Suprapubic skin (tissue), 4 donors: Measurements from ENCODE around the gene SLC35D2. TPM values are rescaled to one million over a fixed set of nuclear protein-coding genes. Genes with fewer than 3 reads are reported as not detected.

Source experiments
- DNase-seq, 2 donors: peaks; one replicate each; pipeline ENCODE4 v3.0.0-alpha.2; 2019; ENCODE audit warnings: low spot score in 2 of 2
- H3K27ac ChIP-seq: fragments of 200-600 bp; sonication (generic); one replicate; pipeline ENCODE4 v1.5.1; 2019
- H3K27me3 ChIP-seq: fragments of 200-600 bp; sonication (generic); one replicate; pipeline ENCODE4 v1.5.1; 2019
- H3K36me3 ChIP-seq: fragments of 200-600 bp; sonication (generic); one replicate; pipeline ENCODE4 v1.5.1; 2019
- H3K4me1 ChIP-seq: fragments of 200-600 bp; sonication (generic); one replicate; pipeline ENCODE4 v1.5.1; 2019
- H3K4me3 ChIP-seq: fragments of 200-600 bp; sonication (generic); one replicate; pipeline ENCODE4 v1.5.1; 2019; ENCODE audit warnings: mild to moderate bottlenecking
- H3K9me3 ChIP-seq: fragments of 200-600 bp; sonication (generic); one replicate; pipeline ENCODE4 v1.5.1; 2019
- CTCF ChIP-seq, 2 donors: fragments of 200-600 bp in 1 of 2; fragments of 450-650 bp in 1 of 2; sonication (generic) in 1 of 2; IDR thresholded peaks; one replicate each; pipeline ENCODE4 v1.5.1; 2016 to 2019; ENCODE audit warnings: antibody characterized with exemption in 2 of 2, mild to moderate bottlenecking in 1 of 2, moderate library complexity in 1 of 2
- EP300 ChIP-seq: sonication (generic); formaldehyde crosslinking; IDR thresholded peaks from one replicate; pipeline ENCODE4 v1.6.1; 2017; ENCODE audit warnings: antibody characterized with exemption
- POLR2A ChIP-seq, 2 donors: fragments of 450-650 bp; IDR thresholded peaks; one replicate each; pipeline ENCODE4 v1.6.1; 2017; ENCODE audit warnings: antibody characterized with exemption in 2 of 2, mild to moderate bottlenecking in 2 of 2, moderate library complexity in 2 of 2
- POLR2AphosphoS5 ChIP-seq, 3 donors: sonication (generic); formaldehyde crosslinking; IDR thresholded peaks; one replicate each; pipeline ENCODE4 v1.6.1; 2017; ENCODE audit warnings: antibody characterized with exemption in 3 of 3
- WGBS: methylation state at CpG from one replicate; pipeline ENCODE4 v1.1.5; 2018; 5-methylcytosine and 5-hydroxymethylcytosine counted together
- total RNA-seq, 4 donors: library from RNA; depleted of rRNA; stranded (reverse); fragments of >200 nt; gene quantifications; one replicate each; pipeline ENCODE4 v1.1.0, GENCODE V29; 2016

SLC35D2 gene
- total RNA-seq, 4 donors from 2014 or later = 11.3 to 20.6 (median 17.9) TPM

- 74% methylated on average over 3 of the region's 3 CpGs for WGBS
- no peak for DNase-seq
- no peak overlapping the region for H3K27ac ChIP-seq
These were observed 15.2 kb upstream of the SLC35D2 start for GRCh38 chr9:96398582-96399324.

DNA sequence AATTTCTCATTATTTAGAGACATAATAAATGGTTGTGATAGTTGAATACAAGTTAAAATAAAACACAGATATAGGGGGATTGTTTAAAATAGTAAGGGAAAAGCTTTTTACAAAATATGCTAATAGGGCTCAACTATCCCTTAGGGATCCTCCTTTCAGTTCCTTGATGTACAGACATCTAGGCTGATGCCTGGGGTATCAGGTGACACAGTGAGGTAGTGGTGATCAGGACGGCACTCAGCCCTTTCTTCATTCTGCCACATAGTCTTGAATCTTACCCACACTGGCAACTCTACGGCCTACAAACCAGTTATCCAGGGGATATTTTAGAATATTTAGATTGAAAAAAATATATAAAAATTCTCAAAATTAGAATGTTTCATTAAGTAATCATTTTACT lies 12.5 kb upstream of the SLC35D2 start:
- H3K27me3 ChIP-seq = no peaks in the 10 kb centered on the region
- TF ChIP-seq POLR2AphosphoS5 (IDR thresholded peaks at IDR 0.05) (no peak), POLR2A (IDR thresholded peaks at IDR 0.05) (no peak), EP300 (no peak), CTCF (IDR thresholded peaks at IDR 0.05) (no peak)
- no peak overlapping the region for H3K27ac ChIP-seq
- no peak overlapping the region for H3K4me3 ChIP-seq
- DNase-seq = no peak
- H3K9me3 ChIP-seq = no peaks in the 10 kb centered on the region
- H3K36me3 ChIP-seq = no peaks in the 10 kb centered on the region
- no peaks in the 10 kb centered on the region for H3K4me1 ChIP-seq
- WGBS = 98% methylated on average over 2 of the region's 2 CpGs

More at GRCh38 chr9:96398582-96399324, 15.2 kb upstream of the SLC35D2 start:
- H3K27me3 ChIP-seq = no peaks in the 10 kb centered on the region
- no peaks in the 10 kb centered on the region for H3K9me3 ChIP-seq
- TF ChIP-seq EP300 (no peak), CTCF (IDR thresholded peaks at IDR 0.05) (no peak)
- no peaks in the 10 kb centered on the region for H3K36me3 ChIP-seq
- H3K4me1 ChIP-seq = no peaks in the 10 kb centered on the region
- H3K4me3 ChIP-seq = no peak overlapping the region

GRCh38 chr9:96394832-96395496 lies 11.5 kb upstream of the SLC35D2 start:
- WGBS = 95% methylated on average over 6 of the region's 6 CpGs
- H3K9me3 ChIP-seq = no peaks in the 10 kb centered on the region
- no peak overlapping the region for H3K4me3 ChIP-seq
- H3K27ac ChIP-seq = no peak overlapping the region
- no peak for DNase-seq
- no peaks in the 10 kb centered on the region for H3K36me3 ChIP-seq
- TF ChIP-seq EP300 = no peak
- TF ChIP-seq POLR2A (IDR thresholded peaks at IDR 0.05) = no peak
- TF ChIP-seq POLR2AphosphoS5 (IDR thresholded peaks at IDR 0.05) = no peak
- H3K27me3 ChIP-seq = no peaks in the 10 kb centered on the region
- no peaks in the 10 kb centered on the region for H3K4me1 ChIP-seq

GRCh38 chr9:96392263-96392662 lies 8.8 kb upstream of the SLC35D2 start:
- H3K9me3 ChIP-seq = no peaks in the 10 kb centered on the region
- H3K27me3 ChIP-seq = no peaks in the 10 kb centered on the region
- TF ChIP-seq POLR2AphosphoS5 (IDR thresholded peaks at IDR 0.05) (no peak), EP300 (no peak), CTCF (IDR thresholded peaks at IDR 0.05) (no peak), POLR2A (IDR thresholded peaks at IDR 0.05) (no peak)
- H3K4me1 ChIP-seq = no peaks in the 10 kb centered on the region
- H3K36me3 ChIP-seq = no peaks in the 10 kb centered on the region
- DNase-seq = no peak
- 97% methylated on average over 12 of the region's 12 CpGs for WGBS
- H3K4me3 ChIP-seq = no peak overlapping the region
- no peak overlapping the region for H3K27ac ChIP-seq

DNA sequence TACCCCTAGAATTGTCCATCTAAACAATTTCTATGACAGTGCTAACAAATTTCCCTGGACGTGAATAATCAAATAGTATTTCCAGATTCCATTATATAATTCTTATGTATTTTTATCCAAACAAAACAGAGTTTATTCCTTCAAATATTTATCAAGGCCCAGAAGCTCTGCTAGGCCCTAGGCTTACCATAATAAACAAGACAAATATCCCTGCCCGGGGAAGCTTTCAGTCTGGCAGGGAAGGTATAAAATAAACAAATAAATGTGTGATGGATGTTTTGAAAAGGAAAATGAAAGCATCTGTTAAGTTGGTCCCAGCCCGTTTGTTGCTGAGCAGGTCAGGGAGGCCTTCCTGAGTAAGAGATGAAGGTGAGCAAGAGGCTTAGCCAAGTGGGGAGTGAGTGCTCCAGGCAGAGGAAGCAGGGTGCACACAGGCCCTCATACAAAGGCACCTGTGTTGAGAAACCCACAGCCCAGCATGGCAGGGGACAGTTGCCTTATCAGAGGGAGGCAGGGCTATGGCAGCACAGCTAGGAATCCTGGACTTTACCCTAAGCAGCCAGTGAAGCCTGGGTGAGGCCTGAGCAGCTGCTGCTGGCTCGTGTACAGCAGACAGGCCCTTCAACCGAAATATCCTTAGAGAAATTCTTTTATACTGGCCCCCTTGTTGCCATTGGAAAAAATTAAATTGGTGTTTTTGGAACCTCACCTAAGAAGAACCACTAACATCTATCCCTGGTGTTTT lies 7.7 kb upstream of the SLC35D2 start:
- 76% methylated on average over 5 of the region's 5 CpGs for WGBS
- Histone ChIP-seq H3K27ac (no peak overlapping the region), H3K36me3 (no peaks in the 10 kb centered on the region)

More for the DNA sequence above, 7.7 kb upstream of the SLC35D2 start:
- Histone ChIP-seq H3K27me3 (no peaks in the 10 kb centered on the region), H3K9me3 (no peaks in the 10 kb centered on the region), H3K4me3 (no peak overlapping the region), H3K4me1 (no peaks in the 10 kb centered on the region)
- DNase-seq = no peak
- no peak for TF ChIP-seq POLR2AphosphoS5 (IDR thresholded peaks at IDR 0.05)
- TF ChIP-seq CTCF (IDR thresholded peaks at IDR 0.05) = no peak
- TF ChIP-seq POLR2A (IDR thresholded peaks at IDR 0.05) = no peak
- no peak for TF ChIP-seq EP300
